HepG2 (cell line): Measurements from ENCODE around the gene LCK. TPM values are rescaled to one million over a fixed set of nuclear protein-coding genes. Genes with fewer than 3 reads are reported as not detected.

Experiments
- AKAP8 ChIP-seq: sonication (generic); formaldehyde crosslinking; IDR thresholded peaks from 2 replicates; pipeline ENCODE4 v1.5.1; 2020; ENCODE audit warnings: mild to moderate bottlenecking, missing genetic modification reagents
- BORCS8-MEF2B ChIP-seq: sonication (generic); formaldehyde crosslinking; IDR thresholded peaks from 2 replicates; pipeline ENCODE4 v1.8.0; 2022; ENCODE audit warnings: mild to moderate bottlenecking, missing genetic modification reagents
- EZH2 ChIP-seq: conservative IDR thresholded peaks from 2 replicates; pipeline ENCODE4 v1.6.1; 2012; ENCODE audit warnings: mild to moderate bottlenecking, low read depth, low read length, moderate library complexity
- GABPA ChIP-seq, 2 experiments: IDR thresholded peaks; 2 replicates each; pipeline ENCODE4 v1.6.1; 2011 to 2016; ENCODE audit warnings: low read depth in 2 of 2, low read length in 1 of 2, missing biosample characterization in 1 of 2, missing genetic modification characterization in 1 of 2
- GATAD1 ChIP-seq: IDR thresholded peaks from 2 replicates; pipeline ENCODE4 v1.6.1; 2016; ENCODE audit warnings: missing genetic modification reagents, missing compliant biosample characterization
- HMG20B ChIP-seq: conservative IDR thresholded peaks from 2 replicates; pipeline ENCODE4 v1.6.1; 2016; ENCODE audit warnings: missing genetic modification reagents, missing compliant biosample characterization
- KLF6 ChIP-seq: IDR thresholded peaks from 2 replicates; pipeline ENCODE4 v1.8.0; 2016; ENCODE audit warnings: missing biosample characterization, missing genetic modification reagents
- MYC ChIP-seq: sonication (generic); formaldehyde crosslinking; IDR thresholded peaks from 2 replicates; pipeline ENCODE4 v1.9.0; 2021; ENCODE audit warnings: missing genetic modification reagents, borderline replicate concordance
- MZF1 ChIP-seq: sonication (generic); formaldehyde crosslinking; IDR thresholded peaks from 2 replicates; pipeline ENCODE4 v1.8.1; 2023; ENCODE audit warnings: mild to moderate bottlenecking, missing genetic modification reagents, borderline replicate concordance
- NCOA1 ChIP-seq: sonication (generic); formaldehyde crosslinking; IDR thresholded peaks from 2 replicates; pipeline ENCODE4 v1.9.0; 2021; ENCODE audit warnings: missing genetic modification reagents
- NCOA2 ChIP-seq: sonication (generic); formaldehyde crosslinking; IDR thresholded peaks from 2 replicates; pipeline ENCODE4 v1.8.0; 2022; ENCODE audit warnings: inconsistent platforms
- NFE2L1 ChIP-seq: sonication (generic); formaldehyde crosslinking; IDR thresholded peaks from 2 replicates; pipeline ENCODE4 v1.4.0; 2020; ENCODE audit warnings: missing genetic modification reagents, mild to moderate bottlenecking, borderline replicate concordance
- NFYC ChIP-seq: IDR thresholded peaks from 2 replicates; pipeline ENCODE4 v1.6.1; 2016; ENCODE audit warnings: missing genetic modification reagents, missing compliant biosample characterization
- SAP130 ChIP-seq: IDR thresholded peaks from 2 replicates; pipeline ENCODE4 v1.6.1; 2016; ENCODE audit warnings: low read depth
- ZBTB14 ChIP-seq: sonication (generic); formaldehyde crosslinking; IDR thresholded peaks from 2 replicates; pipeline ENCODE4 v1.4.0; 2020; ENCODE audit warnings: missing genetic modification reagents
- ZBTB21 ChIP-seq: sonication (generic); formaldehyde crosslinking; IDR thresholded peaks from 2 replicates; pipeline ENCODE4 v1.4.0; 2020; ENCODE audit warnings: missing genetic modification reagents
- ZC3H4 ChIP-seq: sonication (generic); formaldehyde crosslinking; IDR thresholded peaks from 2 replicates; pipeline ENCODE4 v1.4.0; 2020; ENCODE audit warnings: missing genetic modification reagents, borderline replicate concordance
- ZMYM3 ChIP-seq: sonication (generic); formaldehyde crosslinking; IDR thresholded peaks from 2 replicates; pipeline ENCODE4 v1.5.1; 2020; ENCODE audit warnings: mild to moderate bottlenecking, missing genetic modification reagents
- ZNF180 ChIP-seq: sonication (generic); formaldehyde crosslinking; IDR thresholded peaks from 2 replicates; pipeline ENCODE4 v1.4.0; 2020; ENCODE audit warnings: low read depth, missing genetic modification reagents, borderline replicate concordance
- ZNF34 ChIP-seq: sonication (generic); formaldehyde crosslinking; IDR thresholded peaks from 2 replicates; pipeline ENCODE4 v1.4.0; 2020; ENCODE audit warnings: mild to moderate bottlenecking, missing genetic modification reagents, borderline replicate concordance
- ZNF367 ChIP-seq: sonication (generic); formaldehyde crosslinking; IDR thresholded peaks from 2 replicates; pipeline ENCODE4 v1.4.0; 2020; ENCODE audit warnings: missing genetic modification reagents, borderline replicate concordance
- ZNF737 ChIP-seq: sonication (generic); formaldehyde crosslinking; IDR thresholded peaks from 2 replicates; pipeline ENCODE4 v1.5.0; 2020; ENCODE audit warnings: missing genetic modification reagents, mild to moderate bottlenecking, borderline replicate concordance
- ZNF775 ChIP-seq: sonication (generic); formaldehyde crosslinking; IDR thresholded peaks from 2 replicates; pipeline ENCODE4 v1.4.0; 2020; ENCODE audit warnings: missing genetic modification reagents, mild to moderate bottlenecking, moderate library complexity, borderline replicate concordance
- polyA plus RNA-seq, 8 experiments: library from polyadenylated mRNA; depleted of rRNA in 3 of 8; stranded (reverse) in 7 of 8; unstranded in 1 of 8; fragments of >200 nt; fragmentation: Illumina TruSeq in 4 of 8; extraction: Trizol in 4 of 8; gene quantifications; 2 replicates each; pipeline versions ENCODE4 v1.2.1 to v1.2.3, GENCODE V29; 2011 to 2016; ENCODE audit warnings: low read depth in 4 of 8, missing spikeins in 1 of 8, mixed read lengths in 1 of 8; ENCODE audit not compliant: insufficient read depth in 1 of 8
- total RNA-seq, 5 experiments: library from RNA; depleted of rRNA; stranded (reverse); fragments of >200 nt; fragmentation: Illumina TruSeq; extraction: Trizol; gene quantifications; 2 replicates each; pipeline ENCODE4 v1.2.3, GENCODE V29; 2016; ENCODE audit warnings: low read depth in 1 of 5
- TF ChIP-seq, protein P1 (sequence below): sonication (generic); formaldehyde crosslinking; IDR thresholded peaks from 2 replicates; pipeline ENCODE4 v1.4.0; 2020; ENCODE audit warnings: mild to moderate bottlenecking, missing genetic modification reagents, borderline replicate concordance
- TF ChIP-seq, protein P2 (sequence below): sonication (generic); formaldehyde crosslinking; conservative IDR thresholded peaks from 2 replicates; pipeline ENCODE4 v1.4.0; 2020; ENCODE audit warnings: mild to moderate bottlenecking, missing genetic modification reagents, moderate library complexity

LCK gene
- total and polyA plus RNA-seq, 2 of the 13 experiments (the other 11 are each of a cell fraction or from before 2014, with no cell fraction given): 0.93 to 1.8 TPM

DNA sequence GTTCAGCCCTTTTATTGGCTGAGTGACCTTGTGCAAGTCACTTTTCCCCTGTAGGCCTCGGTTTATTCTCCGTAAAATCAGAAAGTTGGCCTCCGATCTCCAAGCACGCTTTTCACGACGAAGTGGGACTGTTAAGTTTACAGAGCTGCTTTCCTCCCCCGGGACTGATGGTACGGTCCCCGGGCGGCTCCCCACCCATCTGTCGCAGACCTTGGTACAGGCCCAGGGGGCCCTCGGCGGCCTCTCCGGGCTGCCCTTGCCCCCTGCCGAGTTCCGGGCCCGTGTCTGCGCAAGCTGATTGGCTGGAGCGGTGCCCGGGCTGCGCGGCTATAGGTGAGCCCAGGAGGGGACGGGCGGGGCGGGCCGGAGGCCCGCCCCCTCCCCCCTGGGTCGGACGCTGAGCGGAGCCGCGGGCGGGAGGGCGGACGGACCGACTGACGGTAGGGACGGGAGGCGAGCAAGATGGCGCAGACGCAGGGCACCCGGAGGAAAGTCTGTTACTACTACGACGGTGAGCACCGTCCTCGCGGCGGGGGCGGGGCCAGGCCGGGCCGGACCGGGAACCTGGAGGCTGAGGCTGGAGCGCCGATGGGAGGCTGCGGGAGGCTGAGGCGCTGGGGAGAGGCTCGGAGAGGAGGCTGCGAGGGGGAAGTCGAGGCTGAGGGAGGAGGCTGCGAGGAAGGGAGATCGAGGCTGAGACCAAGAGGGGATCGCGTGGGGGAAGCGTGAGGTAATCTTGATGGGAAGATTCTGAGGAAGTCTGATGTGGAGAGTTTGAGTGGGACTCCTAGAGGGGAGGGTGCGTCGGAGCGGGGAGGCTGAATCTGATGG lies 40.9 kb downstream of the LCK start, which contains the start of gene HDAC1 (continued):
- TF ChIP-seq, protein P1, sequence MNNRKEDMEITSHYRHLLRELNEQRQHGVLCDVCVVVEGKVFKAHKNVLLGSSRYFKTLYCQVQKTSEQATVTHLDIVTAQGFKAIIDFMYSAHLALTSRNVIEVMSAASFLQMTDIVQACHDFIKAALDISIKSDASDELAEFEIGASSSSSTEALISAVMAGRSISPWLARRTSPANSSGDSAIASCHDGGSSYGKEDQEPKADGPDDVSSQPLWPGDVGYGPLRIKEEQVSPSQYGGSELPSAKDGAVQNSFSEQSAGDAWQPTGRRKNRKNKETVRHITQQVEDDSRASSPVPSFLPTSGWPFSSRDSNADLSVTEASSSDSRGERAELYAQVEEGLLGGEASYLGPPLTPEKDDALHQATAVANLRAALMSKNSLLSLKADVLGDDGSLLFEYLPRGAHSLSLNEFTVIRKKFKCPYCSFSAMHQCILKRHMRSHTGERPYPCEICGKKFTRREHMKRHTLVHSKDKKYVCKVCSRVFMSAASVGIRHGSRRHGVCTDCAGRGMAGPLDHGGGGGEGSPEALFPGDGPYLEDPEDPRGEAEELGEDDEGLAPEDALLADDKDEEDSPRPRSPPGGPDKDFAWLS (CRISPR knock-in tag): no peak
- peak; percentile 79; the same call in 1 of the 2 replicates for TF ChIP-seq ZMYM3 (CRISPR knock-in tag)
- peak; percentile 65 for TF ChIP-seq AKAP8
- TF ChIP-seq ZNF775 (CRISPR knock-in tag): no peak
- peak; percentile 59; the same call in 1 of the 2 replicates for TF ChIP-seq NCOA1 (CRISPR knock-in tag)
- peak; percentile 45; the same call in 1 of the 2 replicates for TF ChIP-seq KLF6
- peak; percentile 63 for TF ChIP-seq MYC (CRISPR knock-in tag)
- TF ChIP-seq ZNF34 (CRISPR knock-in tag): no peak
- TF ChIP-seq EZH2: no peak
- TF ChIP-seq HMG20B (CRISPR knock-in tag): no peak
- TF ChIP-seq NCOA2 (CRISPR knock-in tag): no peak
- TF ChIP-seq, protein P2, sequence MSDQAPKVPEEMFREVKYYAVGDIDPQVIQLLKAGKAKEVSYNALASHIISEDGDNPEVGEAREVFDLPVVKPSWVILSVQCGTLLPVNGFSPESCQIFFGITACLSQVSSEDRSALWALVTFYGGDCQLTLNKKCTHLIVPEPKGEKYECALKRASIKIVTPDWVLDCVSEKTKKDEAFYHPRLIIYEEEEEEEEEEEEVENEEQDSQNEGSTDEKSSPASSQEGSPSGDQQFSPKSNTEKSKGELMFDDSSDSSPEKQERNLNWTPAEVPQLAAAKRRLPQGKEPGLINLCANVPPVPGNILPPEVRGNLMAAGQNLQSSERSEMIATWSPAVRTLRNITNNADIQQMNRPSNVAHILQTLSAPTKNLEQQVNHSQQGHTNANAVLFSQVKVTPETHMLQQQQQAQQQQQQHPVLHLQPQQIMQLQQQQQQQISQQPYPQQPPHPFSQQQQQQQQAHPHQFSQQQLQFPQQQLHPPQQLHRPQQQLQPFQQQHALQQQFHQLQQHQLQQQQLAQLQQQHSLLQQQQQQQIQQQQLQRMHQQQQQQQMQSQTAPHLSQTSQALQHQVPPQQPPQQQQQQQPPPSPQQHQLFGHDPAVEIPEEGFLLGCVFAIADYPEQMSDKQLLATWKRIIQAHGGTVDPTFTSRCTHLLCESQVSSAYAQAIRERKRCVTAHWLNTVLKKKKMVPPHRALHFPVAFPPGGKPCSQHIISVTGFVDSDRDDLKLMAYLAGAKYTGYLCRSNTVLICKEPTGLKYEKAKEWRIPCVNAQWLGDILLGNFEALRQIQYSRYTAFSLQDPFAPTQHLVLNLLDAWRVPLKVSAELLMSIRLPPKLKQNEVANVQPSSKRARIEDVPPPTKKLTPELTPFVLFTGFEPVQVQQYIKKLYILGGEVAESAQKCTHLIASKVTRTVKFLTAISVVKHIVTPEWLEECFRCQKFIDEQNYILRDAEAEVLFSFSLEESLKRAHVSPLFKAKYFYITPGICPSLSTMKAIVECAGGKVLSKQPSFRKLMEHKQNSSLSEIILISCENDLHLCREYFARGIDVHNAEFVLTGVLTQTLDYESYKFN: peak; percentile 52
- peak; percentile 45 for TF ChIP-seq GABPA (IDR thresholded peaks at IDR 0.05; ENCODE audit: low read depth, low read length)
- TF ChIP-seq GABPA (CRISPR knock-in tag; IDR thresholded peaks at IDR 0.05; ENCODE audit: low read depth): peak; percentile 72
- 0 out of 2 replicates have a peak, but pooled peaks have one; percentile 50 for TF ChIP-seq ZNF367 (CRISPR knock-in tag)
- TF ChIP-seq ZNF180: no peak
- TF ChIP-seq NFE2L1 (CRISPR knock-in tag): no peak
- no peak for TF ChIP-seq BORCS8-MEF2B (CRISPR knock-in tag)
- TF ChIP-seq NFYC (CRISPR knock-in tag): peak; percentile 89
- TF ChIP-seq ZBTB21 (CRISPR knock-in tag): no peak
- TF ChIP-seq ZBTB14 (CRISPR knock-in tag): no peak
- peak; percentile 81 for TF ChIP-seq SAP130 (CRISPR knock-in tag)
- TF ChIP-seq ZC3H4: no peak
- no peak for TF ChIP-seq ZNF737 (CRISPR knock-in tag)
- TF ChIP-seq GATAD1 (CRISPR knock-in tag): no peak
- TF ChIP-seq MZF1: no peak
